ENCODE data around the gene HASPIN.

Gene HASPIN

DNA sequence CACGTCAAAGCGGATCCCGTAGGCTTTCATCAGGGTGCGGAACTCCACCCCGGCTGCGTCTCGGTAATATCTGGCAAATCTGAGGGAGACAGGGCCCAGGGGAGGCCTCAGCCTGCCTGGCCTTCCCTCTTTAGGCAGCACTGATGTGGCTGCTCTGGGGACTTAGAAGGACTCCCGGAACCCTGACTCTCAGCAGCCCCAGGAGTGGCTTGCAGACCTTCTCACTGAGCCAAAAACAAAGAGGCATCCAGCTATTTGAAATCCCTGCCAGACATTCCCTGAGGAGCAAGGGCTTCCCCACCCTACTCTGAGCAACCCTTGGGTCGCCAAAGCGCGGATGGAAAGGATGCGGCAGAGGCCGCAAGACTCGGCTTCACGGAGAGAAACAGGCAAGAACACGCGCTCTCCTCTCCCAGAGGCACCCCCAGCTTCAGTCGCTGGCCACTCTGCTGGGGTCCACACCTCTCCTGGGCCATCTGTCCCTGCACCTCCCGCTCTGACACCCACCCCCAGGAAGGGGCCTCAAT, 35.6 kb upstream of the HASPIN start:
- H3K4me3 ChIP-seq (ENCODE audit: low read length in 2 of 2), result no peak overlapping the region
- H3K27me3 ChIP-seq (ENCODE audit: control insufficient read depth in 1 of 2, insufficient read depth in 2 of 2, low read length in 2 of 2), result peaks cover 26 to 27% of the 10 kb centered on the region in 2 donors
- H3K9ac ChIP-seq (ENCODE audit: low read length in 2 of 2), result no peak overlapping the region
- no peaks in the 10 kb centered on the region for H3K36me3 ChIP-seq (ENCODE audit: control insufficient read depth in 2 of 2, insufficient read depth in 2 of 2, low read length in 2 of 2)
- no peak overlapping the region for H3K27ac ChIP-seq (ENCODE audit: low read length)
- no peaks in the 10 kb centered on the region for H3K4me1 ChIP-seq (ENCODE audit: control insufficient read depth, insufficient read depth, low read length)
- H3K9me3 ChIP-seq (ENCODE audit: control insufficient read depth in 2 of 2, low read length in 2 of 2), result no peaks in the 10 kb centered on the region

- Histone ChIP-seq H3K9me3 (ENCODE audit: control insufficient read depth in 2 of 2, low read length in 2 of 2) (no peaks in the 10 kb centered on the region), H3K4me1 (ENCODE audit: control insufficient read depth, insufficient read depth, low read length) (no peaks in the 10 kb centered on the region)
These were observed 34.8 kb upstream of the HASPIN start for GRCh38 chr17:3688852-3689261.

DNA sequence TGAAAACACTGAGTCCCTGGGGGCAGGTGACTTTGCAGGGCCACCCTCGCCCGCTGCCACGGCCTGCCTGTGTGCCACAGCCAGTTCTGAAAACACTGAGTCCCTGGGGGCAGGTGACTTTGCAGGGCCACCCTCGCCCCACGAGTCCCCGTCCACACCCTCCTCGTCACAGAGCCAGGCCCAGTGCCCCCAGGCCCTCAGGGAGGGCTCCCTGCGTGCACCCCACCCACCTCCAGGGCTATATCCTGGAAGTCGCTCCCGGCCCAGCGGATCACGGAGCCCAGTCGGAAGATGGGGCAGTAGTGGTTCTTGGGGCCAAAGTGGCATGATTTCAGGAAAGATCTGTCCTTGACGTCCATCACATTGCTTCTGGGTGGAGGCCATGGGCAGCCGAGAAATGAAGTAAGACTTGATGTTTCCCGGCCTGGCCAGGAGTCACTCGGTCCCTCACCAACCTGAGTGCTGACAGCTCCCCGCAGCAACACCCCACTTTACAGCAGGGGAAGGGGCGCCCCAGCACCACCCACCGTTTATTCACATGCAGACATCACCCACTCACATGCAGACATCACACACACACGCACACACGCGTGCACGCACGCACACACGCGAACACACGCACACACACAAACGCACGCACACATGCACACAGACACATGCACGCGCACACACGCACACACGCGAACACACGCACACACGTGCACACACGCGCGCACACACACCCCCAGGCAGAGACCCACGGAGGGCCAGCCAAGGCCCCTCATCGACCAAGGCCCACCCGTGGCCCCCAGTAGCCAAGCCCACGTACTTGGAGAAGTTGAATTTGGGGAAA, 34.2 kb upstream of the HASPIN start:
- H3K27me3 ChIP-seq (ENCODE audit: control insufficient read depth in 1 of 2, insufficient read depth in 2 of 2, low read length in 2 of 2), result peaks cover 24 to 32% of the 10 kb centered on the region in 2 donors
- H3K27ac ChIP-seq (ENCODE audit: low read length), result no peak overlapping the region
- no peak overlapping the region for H3K9ac ChIP-seq (ENCODE audit: low read length in 2 of 2)
- no peaks in the 10 kb centered on the region for H3K36me3 ChIP-seq (ENCODE audit: control insufficient read depth in 2 of 2, insufficient read depth in 2 of 2, low read length in 2 of 2)
- no peak overlapping the region for H3K4me3 ChIP-seq (ENCODE audit: low read length in 2 of 2)
- no peaks in the 10 kb centered on the region for H3K9me3 ChIP-seq (ENCODE audit: control insufficient read depth in 2 of 2, low read length in 2 of 2)
- no peaks in the 10 kb centered on the region for H3K4me1 ChIP-seq (ENCODE audit: control insufficient read depth, insufficient read depth, low read length)

More at GRCh38 chr17:3688852-3689261, 34.8 kb upstream of the HASPIN start:
- H3K27ac ChIP-seq (ENCODE audit: low read length), result no peak overlapping the region
- no peak overlapping the region for H3K4me3 ChIP-seq (ENCODE audit: low read length in 2 of 2)
- H3K9ac ChIP-seq (ENCODE audit: low read length in 2 of 2), result no peak overlapping the region
- peaks cover 22 to 28% of the 10 kb centered on the region in 2 donors for H3K27me3 ChIP-seq (ENCODE audit: control insufficient read depth in 1 of 2, insufficient read depth in 2 of 2, low read length in 2 of 2)
- no peaks in the 10 kb centered on the region for H3K36me3 ChIP-seq (ENCODE audit: control insufficient read depth in 2 of 2, insufficient read depth in 2 of 2, low read length in 2 of 2)

- Histone ChIP-seq H3K27ac (ENCODE audit: low read length) (no peak overlapping the region), H3K4me1 (ENCODE audit: control insufficient read depth, insufficient read depth, low read length) (no peaks in the 10 kb centered on the region), H3K27me3 (ENCODE audit: control insufficient read depth in 1 of 2, insufficient read depth in 2 of 2, low read length in 2 of 2) (peaks cover 28 to 38% of the 10 kb centered on the region in 2 donors), H3K9ac (ENCODE audit: low read length in 2 of 2) (no peak overlapping the region), H3K4me3 (ENCODE audit: low read length in 2 of 2) (no peak overlapping the region), H3K36me3 (ENCODE audit: control insufficient read depth in 2 of 2, insufficient read depth in 2 of 2, low read length in 2 of 2) (no peaks in the 10 kb centered on the region), H3K9me3 (ENCODE audit: control insufficient read depth in 2 of 2, low read length in 2 of 2) (no peaks in the 10 kb centered on the region)
These were observed 33.5 kb upstream of the HASPIN start for GRCh38 chr17:3690094-3690715.

DNA sequence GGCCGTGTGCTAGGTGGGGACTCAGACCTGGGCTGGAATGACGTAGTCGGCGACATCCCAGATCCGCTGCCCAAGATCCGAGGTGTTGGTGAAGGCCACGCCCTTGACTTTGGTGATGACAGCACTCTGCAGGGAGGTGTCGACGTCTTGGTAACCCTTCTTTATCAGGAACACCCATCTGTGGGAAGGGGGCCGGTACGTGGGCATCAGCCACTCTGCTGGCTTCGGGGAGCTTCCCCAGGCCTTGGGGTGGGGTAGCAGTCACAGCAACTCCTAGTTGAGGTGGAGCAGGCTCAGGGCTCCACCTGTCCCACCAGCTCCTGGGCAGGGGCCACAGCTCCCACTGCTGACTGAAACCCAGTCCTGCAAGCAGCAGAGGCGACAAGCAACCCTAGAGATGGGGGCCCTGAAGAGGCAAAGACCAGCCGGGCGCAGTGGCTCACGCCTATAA, 32.1 kb upstream of the HASPIN start:
- Histone ChIP-seq H3K4me3 (ENCODE audit: low read length in 2 of 2) (no peak overlapping the region), H3K27me3 (ENCODE audit: control insufficient read depth in 1 of 2, insufficient read depth in 2 of 2, low read length in 2 of 2) (peaks cover 31 to 47% of the 10 kb centered on the region in 2 donors), H3K9me3 (ENCODE audit: control insufficient read depth in 2 of 2, low read length in 2 of 2) (no peaks in the 10 kb centered on the region), H3K36me3 (ENCODE audit: control insufficient read depth in 2 of 2, insufficient read depth in 2 of 2, low read length in 2 of 2) (no peaks in the 10 kb centered on the region), H3K4me1 (ENCODE audit: control insufficient read depth, insufficient read depth, low read length) (peaks cover 10% of the 10 kb centered on the region), H3K9ac (ENCODE audit: low read length in 2 of 2) (no peak overlapping the region), H3K27ac (ENCODE audit: low read length) (no peak overlapping the region)

- no peak overlapping the region for H3K9ac ChIP-seq (ENCODE audit: low read length in 2 of 2)
- peaks cover 10% of the 10 kb centered on the region for H3K4me1 ChIP-seq (ENCODE audit: control insufficient read depth, insufficient read depth, low read length)
- H3K4me3 ChIP-seq (ENCODE audit: low read length in 2 of 2), result no peak overlapping the region
- no peak overlapping the region for H3K27ac ChIP-seq (ENCODE audit: low read length)
- H3K36me3 ChIP-seq (ENCODE audit: control insufficient read depth in 2 of 2, insufficient read depth in 2 of 2, low read length in 2 of 2), result no peaks in the 10 kb centered on the region
- no peaks in the 10 kb centered on the region for H3K9me3 ChIP-seq (ENCODE audit: control insufficient read depth in 2 of 2, low read length in 2 of 2)
- H3K27me3 ChIP-seq (ENCODE audit: control insufficient read depth in 1 of 2, insufficient read depth in 2 of 2, low read length in 2 of 2), result peaks cover 35 to 52% of the 10 kb centered on the region in 2 donors
These were observed 31.4 kb upstream of the HASPIN start for GRCh38 chr17:3692346-3692745.

DNA sequence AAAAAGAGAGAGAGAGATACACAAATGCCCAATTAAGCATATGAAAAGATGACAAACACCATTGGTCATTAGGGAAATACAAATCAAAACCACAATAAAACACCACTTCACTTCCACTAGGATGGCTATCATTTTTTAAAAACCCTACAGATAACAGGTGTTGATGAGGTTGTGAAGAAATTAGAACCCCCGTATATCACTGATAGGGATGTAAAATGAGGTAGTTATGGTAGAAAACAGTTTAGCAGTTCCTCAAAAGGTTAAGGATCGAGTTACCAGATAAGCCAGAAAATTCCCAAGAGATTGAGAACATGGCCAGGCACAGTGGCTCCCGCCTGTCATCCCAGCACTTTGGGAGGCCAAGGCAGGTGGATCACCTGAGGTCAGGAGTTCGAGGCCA, 30.6 kb upstream of the HASPIN start:
- Histone ChIP-seq H3K36me3 (ENCODE audit: control insufficient read depth in 2 of 2, insufficient read depth in 2 of 2, low read length in 2 of 2) (no peaks in the 10 kb centered on the region), H3K4me1 (ENCODE audit: control insufficient read depth, insufficient read depth, low read length) (peaks cover 10% of the 10 kb centered on the region), H3K27ac (ENCODE audit: low read length) (no peak overlapping the region), H3K27me3 (ENCODE audit: control insufficient read depth in 1 of 2, insufficient read depth in 2 of 2, low read length in 2 of 2) (peaks cover 37 to 55% of the 10 kb centered on the region in 2 donors), H3K9ac (ENCODE audit: low read length in 2 of 2) (no peak overlapping the region), H3K4me3 (ENCODE audit: low read length in 2 of 2) (no peak overlapping the region), H3K9me3 (ENCODE audit: control insufficient read depth in 2 of 2, low read length in 2 of 2) (peaks cover 5% of the 10 kb centered on the region in 2 donors)

DNA sequence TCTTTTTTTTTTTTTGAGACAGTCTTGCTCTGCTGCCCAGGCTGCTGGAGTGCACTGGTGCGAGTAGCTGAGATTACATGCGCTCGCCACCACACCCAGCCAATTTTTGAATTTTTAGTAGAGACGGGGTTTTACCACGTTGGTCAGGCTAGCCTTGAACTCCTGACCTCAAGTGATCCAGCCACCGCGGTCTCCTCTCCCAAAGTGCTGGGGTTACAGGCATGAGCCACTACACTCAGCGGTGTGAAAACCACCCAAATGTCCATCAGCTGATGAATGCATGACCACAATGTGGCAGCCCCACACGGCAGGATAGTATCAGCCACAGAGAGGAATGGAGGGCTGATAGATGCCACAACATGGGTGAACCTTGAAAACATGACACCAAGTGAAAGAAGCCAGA, 29.9 kb upstream of the HASPIN start:
- H3K4me1 ChIP-seq (ENCODE audit: control insufficient read depth, insufficient read depth, low read length), result peaks cover 10% of the 10 kb centered on the region
- no peaks in the 10 kb centered on the region for H3K36me3 ChIP-seq (ENCODE audit: control insufficient read depth in 2 of 2, insufficient read depth in 2 of 2, low read length in 2 of 2)
- no peak overlapping the region for H3K27ac ChIP-seq (ENCODE audit: low read length)
- H3K9ac ChIP-seq (ENCODE audit: low read length in 2 of 2), result no peak overlapping the region
- peaks cover 37 to 52% of the 10 kb centered on the region in 2 donors for H3K27me3 ChIP-seq (ENCODE audit: control insufficient read depth in 1 of 2, insufficient read depth in 2 of 2, low read length in 2 of 2)
- peaks cover 5 to 8% of the 10 kb centered on the region in 2 donors for H3K9me3 ChIP-seq (ENCODE audit: control insufficient read depth in 2 of 2, low read length in 2 of 2)
- no peak overlapping the region for H3K4me3 ChIP-seq (ENCODE audit: low read length in 2 of 2)

- Histone ChIP-seq H3K4me1 (ENCODE audit: control insufficient read depth, insufficient read depth, low read length) (peaks cover 10% of the 10 kb centered on the region), H3K9me3 (ENCODE audit: control insufficient read depth in 2 of 2, low read length in 2 of 2) (peaks cover 5 to 8% of the 10 kb centered on the region in 2 donors), H3K27ac (ENCODE audit: low read length) (no peak overlapping the region), H3K4me3 (ENCODE audit: low read length in 2 of 2) (peak overlapping the region; percentile 57 to 71), H3K36me3 (ENCODE audit: control insufficient read depth in 2 of 2, insufficient read depth in 2 of 2, low read length in 2 of 2) (no peaks in the 10 kb centered on the region), H3K9ac (ENCODE audit: low read length in 2 of 2) (no peak overlapping the region), H3K27me3 (ENCODE audit: control insufficient read depth in 1 of 2, insufficient read depth in 2 of 2, low read length in 2 of 2) (peaks cover 33 to 52% of the 10 kb centered on the region in 2 donors)
These were observed 28.5 kb upstream of the HASPIN start for GRCh38 chr17:3695129-3695722.

DNA sequence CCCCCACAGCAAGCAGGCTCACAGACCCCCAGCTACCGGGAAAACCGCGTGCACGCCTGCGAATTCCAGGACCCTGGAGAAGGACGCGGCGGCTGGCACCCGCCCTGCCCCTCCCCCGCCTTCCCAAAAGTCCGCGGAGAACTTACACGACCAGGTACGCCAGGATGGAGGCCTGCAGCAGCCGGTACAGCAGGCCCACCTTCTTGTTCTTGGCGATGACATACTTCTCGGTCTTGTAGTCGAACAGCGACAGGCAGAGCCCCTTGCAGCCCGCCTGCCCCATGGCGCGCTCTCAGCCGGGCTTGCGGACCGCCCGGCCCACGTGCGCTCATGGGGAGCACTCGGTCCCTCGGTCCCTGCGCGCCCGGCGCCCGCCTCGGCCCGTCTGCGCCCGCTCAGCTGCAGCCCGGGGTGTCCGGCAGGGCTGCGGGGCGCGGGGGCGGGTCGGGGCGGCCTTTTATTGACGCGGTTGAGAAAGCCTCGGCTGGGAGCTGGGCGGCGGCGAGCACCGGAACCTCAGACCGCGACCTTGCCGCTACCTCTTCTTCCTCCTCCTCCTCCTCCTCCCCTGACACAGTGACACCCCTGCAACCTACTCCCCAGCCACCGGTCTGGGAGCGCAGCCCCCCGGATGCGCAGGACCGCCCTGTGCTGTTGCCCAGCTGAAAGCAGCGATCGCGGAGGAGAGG, 27.8 kb upstream of the HASPIN start, which contains the start of gene P2RX5:
Gene P2RX5, minus strand, starts transcription at position 433 of the 689 bp plus-strand sequence. Its CDS starts 150 bp downstream, at position 283.
- no peak within 1 kb of the TSS for H3K9ac ChIP-seq (ENCODE audit: low read length in 2 of 2)
- peak within 1 kb of the TSS; percentile 57 to 71 for H3K4me3 ChIP-seq (ENCODE audit: low read length in 2 of 2)
- H3K4me1 ChIP-seq (ENCODE audit: control insufficient read depth, insufficient read depth, low read length), result peaks cover 10% of the 10 kb centered on the region
- H3K36me3 ChIP-seq (ENCODE audit: control insufficient read depth in 2 of 2, insufficient read depth in 2 of 2, low read length in 2 of 2), result no peaks in the 10 kb centered on the region
- H3K9me3 ChIP-seq (ENCODE audit: control insufficient read depth in 2 of 2, low read length in 2 of 2), result peaks cover 5 to 8% of the 10 kb centered on the region in 2 donors
- H3K27ac ChIP-seq (ENCODE audit: low read length), result no peak within 1 kb of the TSS
- peaks cover 30 to 52% of the 10 kb centered on the region in 2 donors for H3K27me3 ChIP-seq (ENCODE audit: control insufficient read depth in 1 of 2, insufficient read depth in 2 of 2, low read length in 2 of 2)

All from stomach smooth muscle (tissue), 2 donors.